GM12864 (cell line): Measurements from ENCODE around the gene RIMBP2.

Source experiments
- DNase-seq: peaks from one replicate; pipeline ENCODE4 v3.0.0-alpha.2; 2011; ENCODE audit warnings: low read depth
- H3K4me3 ChIP-seq: 2 replicates; pipeline ENCODE4 v1.5.1; 2011; ENCODE audit warnings: mild to moderate bottlenecking, low read depth, low read length, control low read depth
- TF ChIP-seq, protein P1 (sequence below): IDR thresholded peaks from 2 replicates; pipeline ENCODE4 v1.5.1; 2011; ENCODE audit warnings: low read depth, mild to moderate bottlenecking, moderate library complexity, low read length, control low read depth, inconsistent platforms; ENCODE audit errors: missing control alignments

Gene RIMBP2

DNA sequence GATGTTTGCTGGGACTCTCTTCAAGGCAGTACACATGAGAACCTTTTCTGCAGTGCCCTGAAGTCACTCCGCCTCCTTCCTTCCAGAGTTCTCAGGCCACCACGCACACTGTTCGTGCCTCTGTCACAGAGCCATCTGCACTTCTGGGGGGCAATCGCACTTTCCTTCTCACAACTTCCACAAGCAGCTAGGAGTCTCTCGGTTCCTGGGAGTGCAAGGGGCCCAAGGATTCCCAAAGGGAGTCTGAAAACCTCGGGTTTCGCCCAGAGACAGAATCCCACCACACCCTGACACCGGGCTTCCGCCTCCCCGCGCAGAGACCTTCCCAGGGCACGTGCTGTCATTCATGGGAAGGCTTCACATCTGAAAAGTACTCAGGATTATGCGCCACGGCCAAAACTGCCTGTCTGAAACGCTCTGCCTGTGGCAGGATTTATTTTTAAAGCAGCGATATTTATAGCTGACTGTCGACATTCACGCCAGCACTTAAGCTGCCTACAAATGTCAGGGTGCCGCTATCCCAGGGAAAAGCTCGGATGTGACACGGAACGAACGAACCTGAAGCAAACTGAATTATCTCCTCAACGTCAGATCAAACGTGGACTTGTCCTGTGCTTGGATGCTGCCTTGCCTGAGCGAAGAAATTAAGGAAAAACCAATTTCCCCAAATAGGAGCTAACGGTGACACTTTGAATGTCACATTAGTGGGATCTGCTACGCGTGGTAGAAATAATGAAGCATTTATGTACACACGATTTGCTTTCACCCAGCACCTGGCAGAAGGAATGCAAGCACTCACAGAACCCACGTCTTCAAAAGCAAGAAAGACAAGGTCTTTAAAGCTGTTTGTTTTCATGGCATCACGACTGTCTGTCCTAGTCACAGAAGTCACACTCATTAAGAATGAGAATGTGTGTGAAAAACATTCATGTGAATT lies 224.4 kb downstream of the RIMBP2 start:
- DNase-seq: no peak
- TF ChIP-seq, protein P1, sequence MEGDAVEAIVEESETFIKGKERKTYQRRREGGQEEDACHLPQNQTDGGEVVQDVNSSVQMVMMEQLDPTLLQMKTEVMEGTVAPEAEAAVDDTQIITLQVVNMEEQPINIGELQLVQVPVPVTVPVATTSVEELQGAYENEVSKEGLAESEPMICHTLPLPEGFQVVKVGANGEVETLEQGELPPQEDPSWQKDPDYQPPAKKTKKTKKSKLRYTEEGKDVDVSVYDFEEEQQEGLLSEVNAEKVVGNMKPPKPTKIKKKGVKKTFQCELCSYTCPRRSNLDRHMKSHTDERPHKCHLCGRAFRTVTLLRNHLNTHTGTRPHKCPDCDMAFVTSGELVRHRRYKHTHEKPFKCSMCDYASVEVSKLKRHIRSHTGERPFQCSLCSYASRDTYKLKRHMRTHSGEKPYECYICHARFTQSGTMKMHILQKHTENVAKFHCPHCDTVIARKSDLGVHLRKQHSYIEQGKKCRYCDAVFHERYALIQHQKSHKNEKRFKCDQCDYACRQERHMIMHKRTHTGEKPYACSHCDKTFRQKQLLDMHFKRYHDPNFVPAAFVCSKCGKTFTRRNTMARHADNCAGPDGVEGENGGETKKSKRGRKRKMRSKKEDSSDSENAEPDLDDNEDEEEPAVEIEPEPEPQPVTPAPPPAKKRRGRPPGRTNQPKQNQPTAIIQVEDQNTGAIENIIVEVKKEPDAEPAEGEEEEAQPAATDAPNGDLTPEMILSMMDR: no peak
- H3K4me3 ChIP-seq: no peak overlapping the region

DNA sequence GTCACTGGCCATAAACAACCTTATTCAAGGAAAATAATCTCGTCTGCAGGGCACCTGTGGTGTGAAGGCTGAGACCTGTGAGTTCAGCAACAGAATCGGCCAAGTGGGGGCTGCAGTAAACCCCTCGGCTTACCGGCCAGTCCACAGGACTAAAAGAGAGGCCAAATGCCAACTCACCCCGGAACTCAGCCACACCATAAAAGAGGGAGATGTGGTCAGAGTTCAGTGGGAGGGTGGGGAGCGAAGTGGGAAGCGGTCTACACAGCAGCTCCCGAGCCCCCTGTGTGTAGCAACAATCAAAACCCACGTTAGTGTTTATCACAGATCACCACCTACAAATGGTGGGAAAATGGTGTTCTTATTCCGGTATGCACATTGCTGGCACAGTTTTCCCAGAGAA lies 225.4 kb downstream of the RIMBP2 start:
- no peak overlapping the region for H3K4me3 ChIP-seq
- TF ChIP-seq, protein P1: no peak
- DNase-seq: no peak

DNA sequence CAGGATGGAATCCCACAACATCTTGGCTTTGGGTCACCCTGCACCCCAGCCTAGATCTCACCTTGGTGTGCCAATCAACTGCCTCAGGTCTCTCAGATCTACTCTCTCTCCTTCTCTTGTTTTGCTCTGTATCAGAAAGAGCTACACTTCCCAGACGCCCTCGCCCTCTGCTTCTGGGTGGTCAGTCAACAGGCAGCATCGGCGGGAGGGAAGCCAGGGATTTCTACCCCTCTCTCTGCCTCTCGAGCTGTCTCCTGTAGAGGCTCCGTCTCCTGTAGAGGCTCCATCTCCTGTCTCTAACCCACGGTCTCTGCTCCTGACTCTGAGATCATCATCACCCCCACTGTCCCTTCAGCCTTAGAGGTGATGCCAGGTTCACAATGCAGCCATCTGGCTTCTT lies 226.8 kb downstream of the RIMBP2 start:
- no peak overlapping the region for H3K4me3 ChIP-seq
- no peak for DNase-seq
- TF ChIP-seq, protein P1: no peak

DNA sequence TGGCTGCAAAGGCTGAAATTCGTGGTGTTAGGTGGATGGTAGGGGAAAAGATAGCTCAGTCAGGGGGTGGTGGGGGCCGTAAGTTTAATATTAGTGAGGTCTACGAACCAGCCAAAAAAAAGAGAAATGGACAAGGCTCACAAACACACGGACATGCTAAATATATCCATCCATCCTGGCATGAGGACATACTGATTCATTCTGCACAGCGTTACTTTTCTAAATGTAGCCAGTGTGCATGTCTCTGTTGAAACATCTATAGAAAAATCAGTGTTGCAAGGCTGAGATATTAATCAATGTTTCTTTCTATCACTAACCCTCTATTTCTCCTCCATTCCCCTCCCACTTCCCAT lies 227.8 kb downstream of the RIMBP2 start:
- no peak for DNase-seq
- TF ChIP-seq, protein P1: no peak
- no peak overlapping the region for H3K4me3 ChIP-seq

DNA sequence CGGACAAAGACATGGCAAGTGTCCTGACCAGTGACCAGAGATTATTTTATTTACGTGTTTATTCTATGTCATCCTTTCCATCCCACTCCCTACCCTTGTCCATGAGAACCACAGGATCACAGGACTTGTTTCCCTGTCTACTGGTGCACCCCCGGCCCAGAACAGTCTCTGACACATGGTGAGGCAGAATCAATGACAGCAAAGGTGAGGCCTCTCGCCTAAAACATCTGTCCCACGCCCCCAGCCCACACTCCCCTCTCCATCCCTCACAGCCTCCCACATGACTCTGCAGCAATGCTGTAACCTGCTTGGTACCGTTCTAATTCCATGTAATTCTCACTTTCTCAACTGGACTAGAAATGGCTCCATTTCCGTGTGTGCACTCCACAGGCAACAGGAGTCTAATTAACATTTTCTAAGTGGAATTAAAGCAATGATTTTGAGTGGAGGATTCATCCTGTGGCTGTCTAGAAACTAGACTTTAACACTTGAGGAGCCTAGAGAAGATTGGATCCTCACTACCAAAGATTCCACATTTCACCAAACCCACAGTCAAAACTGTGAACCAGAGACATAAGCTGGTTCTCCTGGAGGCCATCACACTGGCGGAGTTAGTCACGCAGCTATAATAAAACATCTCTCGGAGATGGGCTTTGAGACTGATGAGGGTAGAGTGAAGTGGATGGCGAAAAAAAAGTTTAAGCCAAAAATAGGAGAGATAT lies 228.3 kb downstream of the RIMBP2 start:
- DNase-seq: no peak
- no peak overlapping the region for H3K4me3 ChIP-seq
- TF ChIP-seq, protein P1: no peak

DNA sequence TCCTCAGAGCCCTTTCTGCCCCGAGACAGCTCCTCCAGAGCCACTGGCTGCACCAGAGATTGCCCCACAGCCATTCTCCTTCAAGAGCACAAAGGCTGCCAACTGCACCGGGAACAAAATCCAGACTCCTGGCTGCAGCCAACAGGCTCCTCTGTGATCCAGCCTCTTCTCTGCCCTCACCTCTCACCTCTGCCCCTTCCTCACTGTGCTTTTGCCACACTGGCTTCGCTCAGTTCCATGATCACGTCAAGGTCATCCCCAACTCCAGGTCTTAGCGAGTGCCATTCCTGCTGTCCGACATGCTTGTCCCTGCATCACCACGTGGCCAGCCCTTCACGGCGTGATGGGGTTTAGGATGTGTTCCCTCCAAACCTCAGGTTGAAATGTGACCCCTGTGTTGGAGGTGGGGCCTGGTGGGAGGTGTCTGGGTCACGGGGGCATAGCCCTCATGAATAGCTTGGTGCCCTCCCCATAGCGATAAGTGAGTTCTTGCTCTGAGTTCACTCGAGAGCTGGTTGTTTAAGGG lies 229.1 kb downstream of the RIMBP2 start:
- TF ChIP-seq, protein P1: no peak
- no peak for DNase-seq
- no peak overlapping the region for H3K4me3 ChIP-seq

DNA sequence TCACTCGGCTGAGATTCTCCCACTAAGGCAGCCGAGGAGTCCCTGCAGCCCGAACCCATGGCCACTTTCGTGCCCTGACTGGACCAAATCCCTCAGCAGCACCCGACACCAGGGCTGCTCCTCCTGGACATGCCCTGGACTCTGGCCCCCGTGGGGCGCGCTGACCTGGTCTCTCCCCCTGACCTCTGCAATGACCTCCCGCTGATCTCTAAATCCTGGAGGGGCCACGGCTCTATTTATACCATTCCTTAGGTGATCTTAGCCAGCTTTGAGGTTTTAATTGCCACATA lies 230.0 kb downstream of the RIMBP2 start:
- TF ChIP-seq, protein P1: no peak
- no peak for DNase-seq
- no peak overlapping the region for H3K4me3 ChIP-seq
